ENCODE results near the gene GRIN3B. TPM values are rescaled to one million over a fixed set of nuclear protein-coding genes. Genes with fewer than 3 reads are reported as not detected.

The GRIN3B gene
- polyA plus RNA-seq, 1 of the 3 experiments (the other 2 are of a cell fraction), result 1.5 TPM

- TF ChIP-seq USF2 (IDR thresholded peaks at IDR 0.05; ENCODE audit: borderline replicate concordance, low read depth, low read length), result no peak
- no peak for TF ChIP-seq NRF1 (IDR thresholded peaks at IDR 0.05; ENCODE audit: low read depth, low read length)
- TF ChIP-seq REST (IDR thresholded peaks at IDR 0.05; ENCODE audit: low read depth, low read length), result no peak
- TF ChIP-seq SMC3 (IDR thresholded peaks at IDR 0.05; ENCODE audit: low read depth, low read length), result no peak
- no peak for TF ChIP-seq RAD21 (IDR thresholded peaks at IDR 0.05; ENCODE audit: low read length)
These were observed 53.2 kb downstream of the GRIN3B start (continued) for GRCh38 chr19:1053176-1054101.

GRCh38 chr19:1054102-1055027 is 54.1 kb downstream of the GRIN3B start:
- Histone ChIP-seq H3K4me1 (ENCODE audit: control insufficient read depth in 1 of 2, insufficient read depth in 2 of 2, low read depth in 1 of 2, low read length in 1 of 2) (no peaks in the 10 kb centered on the region), H3K9ac (no peak overlapping the region), H3K9me2 (no peaks in the 10 kb centered on the region), H4K20me1 (ENCODE audit: insufficient read depth) (no peaks in the 10 kb centered on the region), H3K4me2 (no peak overlapping the region), H3K9me3 (peaks cover 11% of the 10 kb centered on the region; the same call in 1 of the 2 replicates), H3K27me3 (ENCODE audit: insufficient read depth) (no peaks in the 10 kb centered on the region), H3K27ac (ENCODE audit: low read depth in 2 of 2, low read length in 1 of 2) (no peak overlapping the region), H3K4me3 (ENCODE audit: low read depth in 2 of 2, low read length in 1 of 2) (no peak overlapping the region), H3K79me2 (ENCODE audit: insufficient read depth) (no peaks in the 10 kb centered on the region), H3K36me3 (replicated peaks in 1 of 2; ENCODE audit: control insufficient read depth in 1 of 2, insufficient read depth in 2 of 2, low read length in 1 of 2) (no peaks in the 10 kb centered on the region), H2AFZ (ENCODE audit: low read depth) (no peak overlapping the region), H3F3A (replicated peaks; ENCODE audit: insufficient read depth) (peaks cover 4% of the 10 kb centered on the region)
- POLR2A ChIA-PET, result no interaction called here
- 81% methylated on average over 18 of the region's 28 CpGs for WGBS (ENCODE audit: low lambda C conversion rate)
- TF ChIP-seq POLR2AphosphoS5 (IDR thresholded peaks at IDR 0.05; ENCODE audit: low read depth, low read length) (no peak), NRF1 (IDR thresholded peaks at IDR 0.05; ENCODE audit: low read depth, low read length) (no peak), RFX5 (IDR thresholded peaks at IDR 0.05; ENCODE audit: low read length) (no peak), TEAD4 (IDR thresholded peaks at IDR 0.05; ENCODE audit: borderline replicate concordance, insufficient read depth) (no peak), ELF1 (IDR thresholded peaks at IDR 0.05) (no peak), SMC3 (IDR thresholded peaks at IDR 0.05; ENCODE audit: low read depth, low read length) (no peak), TAF1 (IDR thresholded peaks at IDR 0.05; ENCODE audit: borderline replicate concordance, low read depth, low read length) (no peak), ZBTB33 (IDR thresholded peaks at IDR 0.05; ENCODE audit: borderline replicate concordance, low read depth) (no peak), NFIC (IDR thresholded peaks at IDR 0.05; ENCODE audit: borderline replicate concordance) (no peak), FOSL2 (IDR thresholded peaks at IDR 0.05; ENCODE audit: borderline replicate concordance, low read depth) (no peak), YY1 (IDR thresholded peaks at IDR 0.05; ENCODE audit: low read depth) (no peak), RAD21 (IDR thresholded peaks at IDR 0.05; ENCODE audit: low read length) (no peak), CTCF (IDR thresholded peaks at IDR 0.05) (no peak)
- CTCF ChIA-PET, result interaction anchor here (0.9 to 1.3 kb wide), 4 partner anchors 11 to 139 kb away, joined by 3 to 6 read pairs (median 5); partner anchors contain the start of gene ARHGAP45
- no peak for DNase-seq
